HUES6 (cell line): ENCODE measurements around the gene AMZ2.
"Not testable (repeated sequence)": the region's sequence is repeated elsewhere in the genome, so short reads cannot be mapped to it uniquely, and the experiment has no call there.

Experiments used
- H3K27ac ChIP-seq: 2 replicates; pipeline ENCODE4 v1.7.0; 2013; ENCODE audit warnings: low read depth, mild to moderate bottlenecking, low read length, inconsistent platforms
- H3K27me3 ChIP-seq: 2 replicates; pipeline ENCODE4 v1.6.1; 2013; ENCODE audit warnings: low read length; ENCODE audit not compliant: control insufficient read depth, insufficient read depth
- H3K36me3 ChIP-seq: 2 replicates; pipeline ENCODE4 v1.6.1; 2013; ENCODE audit warnings: low read length; ENCODE audit not compliant: control insufficient read depth, insufficient read depth
- H3K4me1 ChIP-seq: 2 replicates; pipeline ENCODE4 v1.6.1; 2013; ENCODE audit warnings: low read length; ENCODE audit not compliant: control insufficient read depth, insufficient read depth
- H3K4me3 ChIP-seq: 2 replicates; pipeline ENCODE4 v1.5.1; 2013; ENCODE audit warnings: low read depth, low read length
- H3K9ac ChIP-seq: one replicate; pipeline ENCODE4 v1.6.1; 2013; ENCODE audit warnings: mild to moderate bottlenecking, low read length
- H3K9me3 ChIP-seq: 2 replicates; pipeline ENCODE4 v1.6.1; 2013; ENCODE audit warnings: low read depth, low read length; ENCODE audit not compliant: control insufficient read depth, insufficient read depth

The AMZ2 gene

GRCh38 chr17:68237369-68238163 is 10.3 kb upstream of the AMZ2 start:
- H3K9me3 ChIP-seq, H3K4me1 ChIP-seq, H3K4me3 ChIP-seq, H3K9ac ChIP-seq, H3K36me3 ChIP-seq, H3K27me3 ChIP-seq, H3K27ac ChIP-seq: not testable (repeated sequence)

DNA sequence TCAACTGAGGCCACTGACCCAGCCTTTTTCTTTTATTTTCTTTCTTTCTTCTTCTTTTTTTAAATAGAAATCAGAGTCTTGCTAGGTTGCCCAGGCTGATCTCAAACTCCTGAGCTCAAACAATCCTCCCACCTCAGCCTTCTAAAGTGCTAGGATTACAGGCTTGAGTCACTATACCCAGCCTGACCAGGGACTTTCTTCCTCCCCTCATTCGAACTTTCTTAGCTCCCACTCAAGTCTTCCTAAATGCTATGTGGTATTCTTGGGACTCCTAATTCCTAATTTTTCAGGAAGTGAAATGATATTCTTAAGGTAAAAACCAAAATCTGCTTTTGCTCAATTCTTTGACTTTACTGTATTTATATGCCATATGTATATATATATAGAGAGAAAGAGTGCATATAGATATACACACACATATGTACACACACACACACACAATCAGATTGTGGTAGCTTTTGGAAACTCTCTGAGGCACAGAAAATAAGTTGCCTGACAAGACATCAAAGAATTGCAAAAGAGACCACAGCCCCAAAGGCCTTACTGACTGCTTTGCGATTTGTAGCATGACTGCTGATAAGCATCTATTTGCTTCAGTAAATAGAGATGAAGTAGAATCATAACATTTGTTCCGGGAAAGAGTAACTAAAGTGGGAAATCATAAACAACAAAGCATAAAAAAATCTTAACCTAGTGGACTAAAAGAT is 9.5 kb upstream of the AMZ2 start:
- Histone ChIP-seq H3K9me3 (no peaks in the 10 kb centered on the region), H3K36me3 (no peaks in the 10 kb centered on the region), H3K27me3 (no peaks in the 10 kb centered on the region), H3K9ac (no peak overlapping the region), H3K4me3 (no peak overlapping the region), H3K4me1 (no peaks in the 10 kb centered on the region), H3K27ac (no peak overlapping the region)

DNA sequence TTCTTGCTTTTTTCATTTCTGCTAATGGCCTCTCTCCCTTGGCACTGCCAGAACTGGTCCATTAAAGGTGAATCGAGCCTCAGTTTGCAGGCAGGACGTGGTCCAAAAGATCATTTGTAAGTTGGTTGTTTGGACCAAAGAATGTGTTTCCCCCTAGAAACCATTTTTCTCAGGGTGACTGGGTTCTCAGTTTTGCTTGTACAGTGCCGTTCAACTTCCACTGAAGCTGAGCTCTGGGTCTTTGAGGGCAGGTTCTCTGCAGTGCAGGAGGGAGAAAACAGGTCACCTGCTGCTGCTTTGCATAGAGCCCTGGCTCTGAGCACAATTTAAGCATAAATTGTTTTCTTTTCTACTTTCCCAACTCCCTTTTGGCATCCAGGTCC is 9.0 kb upstream of the AMZ2 start:
- Histone ChIP-seq H3K27me3 (no peaks in the 10 kb centered on the region), H3K4me3 (no peak overlapping the region), H3K4me1 (no peaks in the 10 kb centered on the region)

DNA sequence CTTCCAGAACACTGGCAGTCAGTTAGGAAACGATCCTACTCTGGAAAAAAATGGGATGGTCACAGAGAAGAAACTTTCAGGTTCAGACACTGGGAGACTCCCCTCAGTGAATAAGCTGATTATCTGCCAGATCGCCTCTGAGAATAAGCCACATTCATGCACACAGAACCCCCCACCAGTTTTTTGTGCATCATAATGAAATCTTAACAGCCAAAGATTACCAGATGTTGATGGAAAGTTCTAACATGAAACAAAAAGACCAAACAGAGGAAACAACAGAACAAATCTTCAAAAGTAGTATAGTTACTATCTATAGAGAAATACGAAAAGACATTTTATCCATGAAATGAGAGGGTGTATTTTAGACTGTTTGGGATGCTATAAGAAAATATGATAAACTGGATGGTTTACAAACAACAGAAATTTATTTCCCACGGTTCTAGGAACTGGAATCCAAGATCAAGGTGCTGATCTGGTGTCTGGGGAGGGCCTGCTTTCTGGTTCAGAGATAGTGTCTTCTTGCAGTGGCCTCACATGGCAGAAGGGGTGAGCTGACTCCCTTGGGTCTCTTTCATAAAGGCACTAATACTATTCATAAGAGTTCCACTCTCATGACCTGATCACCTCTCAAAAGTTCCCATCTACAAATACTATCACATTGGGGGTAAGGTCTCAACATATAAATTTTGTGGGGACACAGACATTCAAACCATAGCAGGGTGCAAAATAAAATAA is 8.0 kb upstream of the AMZ2 start:
- H3K9me3 ChIP-seq: no peaks in the 10 kb centered on the region
- H3K36me3 ChIP-seq: no peaks in the 10 kb centered on the region
- H3K9ac ChIP-seq: no peak overlapping the region
- no peak overlapping the region for H3K27ac ChIP-seq
- no peak overlapping the region for H3K4me3 ChIP-seq
- H3K4me1 ChIP-seq: no peaks in the 10 kb centered on the region
- H3K27me3 ChIP-seq: no peaks in the 10 kb centered on the region

More for the DNA sequence above, 9.0 kb upstream of the AMZ2 start:
- Histone ChIP-seq H3K36me3 (no peaks in the 10 kb centered on the region), H3K9me3 (no peaks in the 10 kb centered on the region), H3K9ac (no peak overlapping the region), H3K27ac (no peak overlapping the region)

DNA sequence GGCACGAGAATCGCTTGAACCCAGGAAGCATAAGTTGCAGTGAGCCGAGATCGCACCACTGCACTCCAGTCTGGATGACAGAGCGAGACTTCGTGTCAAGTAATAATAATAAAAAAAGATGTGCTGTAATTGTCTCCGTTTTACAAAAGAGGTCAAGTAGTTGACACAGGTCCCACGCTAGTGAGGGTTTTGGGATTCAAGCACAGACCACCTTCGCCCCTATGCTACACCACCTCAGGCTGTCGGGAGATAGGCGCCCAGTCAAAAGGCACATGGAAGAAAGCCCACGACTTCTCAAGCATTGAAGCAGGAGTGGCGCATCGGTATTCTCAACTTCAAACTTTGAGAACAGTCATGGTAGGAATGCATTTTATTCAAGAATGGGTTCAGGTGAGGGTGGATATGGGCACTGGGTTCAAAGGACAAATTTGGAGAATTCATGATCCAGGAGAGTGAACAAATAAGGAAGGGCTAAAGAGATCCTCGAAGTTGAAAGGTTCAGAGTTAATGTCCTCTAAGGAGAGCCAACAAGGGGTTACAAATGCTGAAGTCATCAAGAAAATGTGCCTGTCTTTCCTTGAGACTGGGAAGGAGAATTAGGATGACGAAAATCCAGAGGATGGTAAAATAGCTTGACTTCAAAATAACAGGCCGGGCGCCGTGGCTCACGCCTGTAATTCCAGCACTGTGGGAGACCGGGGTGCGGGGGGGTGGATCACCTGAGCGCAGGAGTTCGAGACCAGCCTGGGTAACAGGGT is 1.4 kb upstream of the AMZ2 start:
- Histone ChIP-seq H3K4me3 (no peak overlapping the region), H3K36me3 (peaks cover 10% of the 10 kb centered on the region), H3K27me3 (no peaks in the 10 kb centered on the region), H3K9ac (no peak overlapping the region), H3K27ac (no peak overlapping the region), H3K4me1 (0 out of 2 replicates have a peak, but pooled peaks cover 6% of the 10 kb centered on the region), H3K9me3 (no peaks in the 10 kb centered on the region)

GRCh38 chr17:68248199-68248825 is 469 bp downstream of the AMZ2 start:
- H3K27me3 ChIP-seq: no peaks in the 10 kb centered on the region
- H3K9ac ChIP-seq: peak overlapping the region; percentile 75
- H3K9me3 ChIP-seq: no peaks in the 10 kb centered on the region
- H3K27ac ChIP-seq: peak overlapping the region; percentile 39; the same call in 1 of the 2 replicates
- peaks cover 23% of the 10 kb centered on the region for H3K36me3 ChIP-seq
- peak overlapping the region; percentile 90 for H3K4me3 ChIP-seq
- H3K4me1 ChIP-seq: 0 out of 2 replicates have a peak, but pooled peaks cover 6% of the 10 kb centered on the region

- Histone ChIP-seq H3K4me3 (peak overlapping the region; percentile 90), H3K27ac (no peak overlapping the region), H3K27me3 (no peaks in the 10 kb centered on the region)
Observed at GRCh38 chr17:68248891-68249290, 1.0 kb downstream of the AMZ2 start.

DNA sequence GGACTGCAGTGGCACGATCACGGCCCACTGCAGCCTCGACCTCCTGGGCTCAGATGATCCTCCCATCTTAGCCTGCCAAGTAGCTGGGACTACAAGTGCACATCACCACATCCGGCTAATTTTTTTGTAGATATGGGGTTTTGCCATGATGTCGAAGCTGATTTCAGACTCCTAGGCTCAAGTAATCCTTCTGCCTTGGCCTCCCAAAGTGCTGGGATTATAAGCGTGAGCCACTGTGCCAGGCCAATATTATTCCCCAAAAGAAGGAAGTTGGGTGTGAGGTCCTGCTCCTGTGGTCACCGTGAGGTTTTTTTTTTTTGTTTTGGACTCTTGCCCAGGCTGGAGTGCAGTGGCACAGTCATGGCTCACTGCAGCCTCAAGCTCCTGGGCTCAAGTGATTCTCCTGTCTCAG is 1.5 kb downstream of the AMZ2 start:
- Histone ChIP-seq H3K4me3 (no peak overlapping the region), H3K9ac (no peak overlapping the region)

More at GRCh38 chr17:68248891-68249290, 1.0 kb downstream of the AMZ2 start:
- Histone ChIP-seq H3K4me1 (0 out of 2 replicates have a peak, but pooled peaks cover 6% of the 10 kb centered on the region), H3K9me3 (no peaks in the 10 kb centered on the region), H3K36me3 (peaks cover 28% of the 10 kb centered on the region), H3K9ac (no peak overlapping the region)

DNA sequence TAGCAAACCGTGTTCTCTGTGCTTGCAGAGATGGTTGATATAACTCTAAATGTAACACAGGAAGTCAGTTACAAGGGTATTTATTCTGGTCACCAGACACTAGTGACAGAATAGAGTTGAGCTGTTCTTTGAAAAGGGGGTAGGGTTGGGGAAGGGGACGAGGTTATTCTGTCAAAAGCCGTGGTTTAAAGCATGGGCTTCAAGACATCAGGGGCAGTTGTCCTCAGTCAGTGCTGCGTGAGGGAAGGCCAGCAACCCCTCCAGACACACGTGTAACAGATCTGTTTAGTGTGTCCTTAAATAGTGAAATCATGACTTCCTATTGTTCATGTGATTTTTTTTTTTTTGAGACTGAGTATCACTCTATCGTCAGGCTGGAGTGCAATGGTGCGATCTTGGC is 5.6 kb downstream of the AMZ2 start:
- not testable (repeated sequence) for H3K27ac ChIP-seq, H3K4me3 ChIP-seq, H3K27me3 ChIP-seq, H3K9me3 ChIP-seq, H3K9ac ChIP-seq, H3K4me1 ChIP-seq
- H3K36me3 ChIP-seq: peaks cover 57% of the 10 kb centered on the region

More for the DNA sequence above, 1.5 kb downstream of the AMZ2 start:
- no peaks in the 10 kb centered on the region for H3K9me3 ChIP-seq
- 0 out of 2 replicates have a peak, but pooled peaks cover 6% of the 10 kb centered on the region for H3K4me1 ChIP-seq
- peaks cover 33% of the 10 kb centered on the region for H3K36me3 ChIP-seq
- H3K27me3 ChIP-seq: no peaks in the 10 kb centered on the region
- no peak overlapping the region for H3K27ac ChIP-seq

DNA sequence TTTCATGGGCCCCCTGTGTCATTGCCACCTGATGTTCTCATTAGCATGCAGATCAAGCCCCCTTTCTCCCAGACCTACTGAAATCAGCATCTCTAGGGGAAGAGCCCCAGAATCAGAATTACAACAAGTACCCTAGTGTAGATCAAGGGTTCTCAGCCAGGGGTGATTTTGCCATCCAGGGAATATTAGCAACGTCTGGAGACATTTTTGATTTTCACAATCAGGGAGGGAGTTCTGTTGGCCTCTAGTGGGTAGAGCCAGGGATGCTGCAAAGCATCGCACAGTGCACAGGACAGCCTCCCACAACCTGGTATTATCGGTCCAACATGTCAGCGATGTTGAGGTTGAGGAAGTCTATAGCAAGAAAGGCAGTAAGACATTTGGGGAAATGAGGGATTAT is 7.3 kb downstream of the AMZ2 start:
- Histone ChIP-seq H3K36me3 (peaks cover 55% of the 10 kb centered on the region), H3K9ac (no peak overlapping the region)

More for the DNA sequence above, 7.3 kb downstream of the AMZ2 start:
- Histone ChIP-seq H3K9me3 (no peaks in the 10 kb centered on the region), H3K4me3 (no peak overlapping the region), H3K27me3 (no peaks in the 10 kb centered on the region), H3K27ac (no peak overlapping the region), H3K4me1 (no peaks in the 10 kb centered on the region)
